ENCODE results near the gene SLC1A1.
"Not testable (repeated sequence)": the region's sequence is repeated elsewhere in the genome, so short reads cannot be mapped to it uniquely, and the experiment has no call there.

The SLC1A1 gene

DNA sequence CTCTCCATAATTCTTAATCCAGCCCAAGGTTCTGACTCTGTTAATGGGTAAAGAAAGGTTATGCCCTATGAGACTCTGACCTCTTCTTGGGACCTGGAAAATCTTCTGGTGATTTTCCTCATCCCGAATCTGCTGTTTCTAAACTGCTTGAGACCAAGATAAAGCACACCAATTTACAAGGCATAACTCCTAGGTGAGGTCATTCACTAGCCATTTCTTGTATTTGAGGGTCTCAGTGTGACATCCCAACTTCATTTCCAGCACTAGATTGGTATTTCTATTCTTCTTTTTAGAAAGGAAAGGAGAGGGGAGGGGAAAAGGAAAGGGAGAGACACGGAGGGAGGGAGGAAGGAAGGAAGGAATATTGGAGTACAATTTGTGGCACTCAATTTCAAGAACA lies 51.6 kb downstream of the SLC1A1 start:
- no peak for DNase-seq (ENCODE audit: low spot score)

DNA sequence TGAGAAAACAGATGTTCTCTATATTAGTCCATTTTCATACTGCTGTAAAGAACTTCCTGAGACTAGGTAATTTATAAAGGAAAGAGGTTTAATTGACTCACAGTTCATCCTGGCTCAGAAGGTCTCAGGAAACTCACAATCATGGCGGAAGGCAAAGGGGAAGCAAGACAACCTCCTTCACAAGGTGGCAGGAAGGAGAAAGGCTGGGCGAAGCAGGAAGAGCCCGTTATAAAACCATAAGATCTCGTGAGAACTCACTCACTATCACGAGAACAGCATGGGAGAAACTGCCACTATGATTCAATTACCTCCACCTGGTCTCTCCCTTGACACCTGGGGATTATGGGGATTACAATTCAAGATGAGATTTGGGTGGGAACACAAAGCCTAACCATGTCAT lies 54.4 kb downstream of the SLC1A1 start:
- not testable (repeated sequence) for DNase-seq (ENCODE audit: low spot score)

DNA sequence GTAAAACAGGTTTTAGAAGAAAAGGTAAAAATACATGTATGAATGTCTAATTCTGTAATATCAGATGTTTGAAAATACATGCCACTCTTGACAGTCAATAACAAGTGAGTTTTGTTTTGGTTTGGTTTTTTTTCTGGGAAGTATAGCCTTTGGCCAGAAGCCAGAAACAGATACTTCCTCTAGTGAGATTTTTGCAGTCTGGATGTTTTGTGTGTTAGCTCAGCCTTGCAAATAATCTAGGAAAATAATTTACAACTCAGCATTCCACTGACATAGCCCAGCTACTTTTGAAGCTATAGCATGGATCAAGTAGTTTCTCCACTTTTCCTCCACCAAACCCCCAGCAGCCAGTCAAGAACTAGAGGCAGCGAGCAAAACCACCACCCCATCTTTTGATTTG lies 56.7 kb downstream of the SLC1A1 start:
- DNase-seq (ENCODE audit: low spot score), result no peak

DNA sequence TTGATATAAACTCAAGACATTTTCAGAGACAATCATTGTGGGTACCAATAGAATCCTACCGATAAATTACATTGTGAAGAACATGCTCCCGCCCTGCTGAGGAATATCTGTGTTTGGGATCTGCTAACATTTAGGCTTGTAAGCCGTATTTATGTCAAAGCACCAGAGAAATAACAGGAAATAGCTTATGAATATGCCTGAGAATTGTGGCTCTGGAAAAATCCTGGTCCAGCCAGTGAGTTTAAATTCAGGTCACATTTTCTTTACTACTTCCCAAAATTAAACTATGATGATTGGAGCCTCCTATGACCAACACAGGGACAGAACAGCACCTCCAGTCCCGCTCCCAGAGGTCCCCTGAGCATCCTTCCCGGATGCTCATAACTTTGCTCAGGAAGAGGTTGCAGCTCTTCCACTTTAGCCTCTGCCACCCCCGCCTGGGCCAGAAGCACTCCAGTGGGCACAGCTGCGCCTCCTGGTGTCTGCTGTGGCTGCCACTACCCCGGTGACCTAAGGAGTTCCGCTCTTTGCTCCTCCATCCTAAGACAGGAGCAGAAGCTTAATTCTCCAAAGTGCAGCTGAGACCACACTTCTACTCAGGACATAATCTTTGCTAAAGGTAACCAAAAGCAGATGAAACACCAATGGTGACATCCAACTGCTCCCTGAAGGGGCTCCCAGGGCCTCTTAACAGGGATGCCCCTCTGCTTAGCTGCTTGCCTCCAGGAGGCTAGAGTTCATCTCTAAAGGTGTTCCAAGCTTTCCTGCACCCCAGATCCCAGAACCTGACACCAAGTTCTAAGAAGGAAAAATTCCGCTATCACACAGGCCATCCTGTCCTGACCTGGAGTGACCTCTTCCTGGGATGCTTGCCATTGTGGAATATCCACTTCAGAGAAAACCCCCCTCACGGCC lies 58.8 kb downstream of the SLC1A1 start:
- peak; percentile 15 for DNase-seq (ENCODE audit: low spot score)

DNA sequence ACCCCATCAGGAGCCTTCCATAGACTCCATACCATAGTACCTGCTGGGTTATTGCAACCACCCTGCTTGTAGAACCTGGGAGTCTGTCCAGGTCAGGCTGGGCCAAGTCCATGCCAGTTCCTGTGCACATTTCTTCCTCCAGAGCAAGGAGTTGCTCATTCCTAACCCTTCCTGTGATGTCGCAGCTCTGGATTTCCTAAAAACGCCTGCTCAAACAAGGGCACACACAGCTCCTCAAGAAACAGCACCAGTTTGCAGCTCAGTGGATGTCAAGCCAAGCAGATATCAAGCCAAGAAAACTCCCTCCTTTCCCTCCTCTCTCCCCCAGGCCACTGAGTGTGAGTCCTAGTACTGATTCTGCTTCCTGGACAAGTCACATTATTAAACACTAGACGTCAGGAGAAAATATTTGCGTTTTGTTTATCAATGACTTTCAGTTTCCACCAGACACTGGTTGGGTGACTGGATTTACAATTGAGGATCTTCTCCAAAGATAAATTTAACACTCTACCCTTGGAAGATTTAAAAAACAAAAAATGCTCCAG lies 59.6 kb downstream of the SLC1A1 start:
- no peak for DNase-seq (ENCODE audit: low spot score)

DNA sequence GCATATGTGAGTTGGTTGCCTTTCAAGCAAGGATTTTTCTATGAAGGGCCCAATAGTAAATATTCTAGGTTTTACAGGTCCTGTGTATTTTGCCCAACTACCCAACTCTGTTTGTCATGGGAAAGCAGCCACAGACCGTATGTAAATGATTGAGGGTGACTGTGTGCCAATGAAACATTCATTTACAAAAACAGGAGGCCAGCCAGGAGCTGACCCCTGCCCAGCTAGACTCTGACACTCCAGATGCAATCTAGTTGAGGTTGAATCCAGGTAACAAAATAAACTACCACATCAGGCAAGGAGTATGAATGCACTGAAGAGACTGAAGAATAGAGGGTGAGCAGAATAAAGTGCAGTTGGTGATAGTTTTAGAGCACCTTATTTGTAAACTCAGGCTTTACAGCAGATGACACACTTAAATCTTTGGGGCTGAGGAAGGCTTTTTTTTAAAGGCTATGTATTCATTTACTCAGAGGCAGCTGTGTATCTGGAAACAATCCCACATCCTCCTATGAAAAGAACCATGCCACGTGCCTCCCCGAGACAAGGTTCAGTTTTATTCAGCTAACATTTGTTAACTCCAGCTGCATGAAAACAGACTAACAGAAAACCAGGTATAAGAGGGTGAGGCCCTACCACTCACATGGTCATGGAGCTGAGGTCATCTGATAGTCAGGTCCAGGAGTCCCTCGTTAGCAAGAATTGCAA lies 60.7 kb downstream of the SLC1A1 start:
- no peak for DNase-seq (ENCODE audit: low spot score)

DNA sequence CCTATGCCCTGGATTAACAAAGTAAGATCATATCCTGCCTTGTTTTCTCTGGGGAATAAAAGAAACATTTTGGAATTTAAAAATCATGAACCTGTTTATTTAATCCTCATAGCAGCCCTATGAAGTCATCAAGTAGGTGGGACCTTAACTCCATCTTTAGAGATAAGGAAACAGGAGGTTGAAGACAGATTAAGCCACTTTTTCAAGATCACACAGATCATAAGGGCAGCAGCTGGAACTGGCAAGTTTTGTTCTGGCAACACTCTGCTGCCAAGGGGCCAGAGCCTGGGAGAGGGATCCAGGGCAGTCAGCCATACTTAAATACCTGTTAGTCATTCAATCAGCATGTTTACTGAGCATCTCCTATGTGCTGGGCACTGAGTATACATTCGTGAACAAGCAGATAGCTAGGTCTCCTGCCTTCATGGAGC lies 63.7 kb downstream of the SLC1A1 start:
- no peak for DNase-seq (ENCODE audit: low spot score)

DNA sequence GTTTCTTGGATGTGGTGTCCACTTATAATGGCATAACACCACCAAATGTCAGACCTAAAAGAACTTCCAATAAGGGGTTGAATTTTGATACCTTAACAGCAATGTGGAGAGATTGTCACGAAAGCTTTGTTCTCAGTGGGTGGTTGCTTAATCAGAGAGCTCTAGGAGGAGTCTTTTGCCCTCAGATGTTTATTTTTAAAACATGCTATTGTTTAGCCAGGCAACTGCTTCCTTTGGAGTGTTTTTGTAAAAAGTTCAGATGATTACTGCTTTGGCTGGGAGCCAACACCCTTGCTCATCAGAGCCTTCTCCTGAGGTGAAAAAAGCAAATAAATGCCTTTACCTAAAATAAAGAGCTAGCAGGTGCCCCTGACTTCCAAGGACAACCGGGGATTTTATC lies 65.0 kb downstream of the SLC1A1 start:
- no peak for DNase-seq (ENCODE audit: low spot score)

DNA sequence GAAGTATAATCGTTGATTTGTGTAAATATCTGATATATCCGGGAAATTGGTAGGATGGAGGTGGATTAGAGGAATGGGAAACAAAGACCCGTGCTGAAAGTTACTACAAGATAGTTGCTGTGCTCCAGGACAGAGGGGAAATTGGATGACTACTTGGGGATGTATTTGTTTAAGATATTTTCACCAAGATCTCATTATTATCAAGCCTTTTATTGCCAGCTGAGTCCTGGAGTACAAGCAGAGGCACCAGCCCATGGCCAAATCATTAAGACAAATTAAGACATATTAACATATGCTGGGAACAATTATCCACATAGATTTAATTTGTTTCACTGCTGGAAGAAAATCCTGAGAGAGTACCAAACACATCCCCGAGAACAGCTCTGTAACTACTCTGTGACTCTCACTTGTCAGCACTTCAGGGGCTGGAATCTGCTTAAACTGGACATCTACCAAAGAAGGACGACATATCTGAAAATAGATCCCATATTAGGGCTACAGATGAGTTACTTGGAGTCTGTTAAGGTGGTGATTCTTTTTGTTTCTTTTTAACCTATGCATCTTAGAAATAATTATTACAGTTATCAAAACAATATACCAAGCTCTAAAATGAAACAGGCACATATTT lies 68.2 kb downstream of the SLC1A1 start:
- no peak for DNase-seq (ENCODE audit: low spot score)

DNA sequence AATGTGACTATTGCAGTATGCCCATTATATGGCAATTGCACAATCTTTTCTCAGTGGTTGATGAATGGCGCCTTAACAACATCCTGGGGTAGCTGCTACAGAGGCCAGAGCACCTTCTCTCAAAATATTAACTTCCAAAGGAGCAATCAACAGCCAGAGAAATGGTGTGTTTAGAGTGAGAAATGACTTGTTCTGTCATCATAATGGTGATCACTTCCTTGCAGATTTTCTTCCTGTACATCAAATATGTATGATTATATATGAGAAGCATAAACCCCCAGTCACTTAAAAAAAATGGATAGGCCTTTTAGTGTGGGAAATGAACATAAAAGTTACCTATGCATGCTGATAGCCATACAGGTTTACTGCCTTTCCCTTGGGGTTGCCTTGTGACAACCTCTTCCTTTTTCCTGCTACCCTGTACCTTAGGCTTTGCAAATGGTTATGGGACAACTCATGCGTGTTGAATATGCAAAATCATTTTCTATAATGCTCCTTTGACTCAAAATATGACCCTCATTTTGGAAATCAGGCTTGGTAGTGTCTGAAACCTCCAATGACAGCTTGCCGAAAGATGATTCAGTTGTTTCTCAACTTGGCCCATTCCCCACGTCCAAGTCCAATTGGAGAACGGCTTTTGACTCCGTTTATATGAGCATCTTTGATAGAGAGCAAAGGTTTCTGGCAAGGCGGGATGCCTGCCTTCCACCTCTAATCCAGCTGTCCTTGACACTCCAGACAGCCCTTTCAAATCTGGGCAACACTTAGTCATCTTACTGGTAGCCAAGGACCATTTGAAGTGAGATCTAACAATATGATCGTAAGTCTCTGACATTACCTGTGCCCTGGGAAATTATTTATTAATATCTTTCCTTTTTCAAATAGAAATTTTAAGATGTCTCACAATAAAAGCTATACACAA lies 69.3 kb downstream of the SLC1A1 start:
- DNase-seq (ENCODE audit: low spot score), result peak; percentile 46

DNA sequence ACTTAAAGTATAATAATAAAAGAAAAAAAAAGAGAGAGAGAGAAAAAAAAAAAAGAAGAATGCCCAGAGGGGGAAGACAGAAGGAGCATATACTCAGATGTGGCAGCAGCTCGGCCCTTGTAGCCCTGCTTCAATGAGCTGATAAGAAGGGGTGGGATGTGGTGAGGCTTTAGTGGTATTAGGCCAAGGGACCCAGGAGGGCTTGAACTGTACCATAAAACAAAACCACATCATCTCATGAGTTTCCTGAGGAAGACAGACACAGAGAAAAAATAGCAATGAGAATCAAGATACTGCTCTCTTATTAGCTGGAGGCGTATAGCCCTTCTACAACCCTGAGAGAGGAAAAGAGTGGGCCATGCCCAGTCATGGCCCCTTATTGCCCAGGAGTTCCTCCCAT lies 72.8 kb downstream of the SLC1A1 start:
- DNase-seq (ENCODE audit: low spot score), result no peak

DNA sequence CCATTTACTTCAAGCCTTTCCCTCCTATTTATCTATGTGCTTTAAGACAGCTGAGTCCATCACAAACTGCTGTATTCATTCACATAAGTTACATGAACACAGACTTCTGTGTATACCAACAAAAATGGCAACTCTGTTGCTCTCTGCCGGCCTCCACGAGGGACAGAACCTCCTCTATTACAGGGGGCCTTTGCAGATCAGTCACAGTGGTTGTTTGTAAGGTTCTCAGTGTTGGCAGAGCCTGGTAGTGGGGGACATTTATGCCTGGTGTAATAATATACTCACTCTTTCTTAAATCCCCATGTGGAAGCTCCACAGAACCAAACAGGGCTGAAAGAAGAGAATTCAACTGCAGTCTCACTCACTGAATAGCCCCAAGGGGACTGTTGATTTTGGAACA lies 76.5 kb downstream of the SLC1A1 start:
- DNase-seq (ENCODE audit: low spot score), result no peak

DNA sequence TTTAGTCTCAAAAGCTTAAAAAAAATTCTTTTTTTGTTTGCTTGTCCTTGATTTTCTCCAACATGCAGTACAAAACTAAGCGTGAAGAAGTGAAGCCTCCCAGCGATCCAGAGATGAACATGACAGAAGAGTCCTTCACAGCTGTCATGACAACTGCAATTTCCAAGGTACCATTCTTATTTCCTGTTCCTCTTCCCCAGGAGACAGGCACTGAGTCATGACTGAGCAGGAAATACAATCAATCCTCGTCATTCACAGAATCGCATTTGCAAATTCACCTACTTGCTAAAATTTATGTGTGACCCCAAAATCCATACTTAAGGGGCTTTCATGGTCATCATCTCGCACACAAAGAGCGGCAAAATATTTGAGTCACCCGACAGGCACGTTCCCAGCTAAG lies 77.3 kb downstream of the SLC1A1 start:
- no peak for DNase-seq (ENCODE audit: low spot score)

DNA sequence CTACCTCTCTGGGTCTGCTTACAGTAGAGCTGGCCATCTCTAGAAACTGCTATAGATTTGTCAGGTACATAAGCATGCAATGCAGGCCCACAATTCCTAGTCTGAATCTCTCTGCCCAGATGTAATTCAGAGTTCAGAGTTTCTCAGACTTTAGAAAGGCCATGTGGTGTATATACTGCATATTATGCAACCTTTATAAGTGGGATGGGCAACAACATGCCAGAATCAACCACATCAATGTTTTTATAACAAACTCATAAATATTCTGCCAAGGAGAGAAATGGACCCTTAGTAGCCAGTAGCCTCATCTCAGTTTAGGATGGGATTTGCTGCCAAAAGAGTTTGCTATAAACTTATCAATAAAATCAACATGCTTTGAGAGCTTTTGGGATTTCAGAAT lies 78.8 kb downstream of the SLC1A1 start:
- DNase-seq (ENCODE audit: low spot score), result no peak

DNA sequence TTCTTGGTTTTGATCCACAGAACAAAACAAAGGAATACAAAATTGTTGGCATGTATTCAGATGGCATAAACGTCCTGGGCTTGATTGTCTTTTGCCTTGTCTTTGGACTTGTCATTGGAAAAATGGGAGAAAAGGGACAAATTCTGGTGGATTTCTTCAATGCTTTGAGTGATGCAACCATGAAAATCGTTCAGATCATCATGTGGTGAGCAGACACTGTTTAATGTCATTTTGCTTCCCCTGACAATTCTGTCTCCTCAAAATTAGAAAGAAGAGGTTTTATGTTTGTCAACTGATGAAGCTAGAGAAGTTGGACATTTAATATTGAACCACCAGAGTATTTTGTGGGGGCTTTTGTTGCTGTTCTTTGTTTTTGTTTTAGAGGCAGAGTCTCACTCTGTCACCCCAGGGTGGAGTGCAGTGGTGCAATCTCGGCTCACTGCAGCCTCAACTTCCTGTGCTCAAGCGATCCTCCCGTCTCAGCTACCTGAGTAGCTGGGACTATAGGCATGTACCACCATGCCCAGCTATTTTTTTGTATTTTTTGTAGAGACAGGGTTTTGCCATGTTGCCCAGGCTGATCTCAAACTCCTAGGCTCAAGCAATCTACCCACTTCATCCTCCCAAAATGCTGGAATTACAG lies 82.0 kb downstream of the SLC1A1 start:
- no peak for DNase-seq (ENCODE audit: low spot score)

DNA sequence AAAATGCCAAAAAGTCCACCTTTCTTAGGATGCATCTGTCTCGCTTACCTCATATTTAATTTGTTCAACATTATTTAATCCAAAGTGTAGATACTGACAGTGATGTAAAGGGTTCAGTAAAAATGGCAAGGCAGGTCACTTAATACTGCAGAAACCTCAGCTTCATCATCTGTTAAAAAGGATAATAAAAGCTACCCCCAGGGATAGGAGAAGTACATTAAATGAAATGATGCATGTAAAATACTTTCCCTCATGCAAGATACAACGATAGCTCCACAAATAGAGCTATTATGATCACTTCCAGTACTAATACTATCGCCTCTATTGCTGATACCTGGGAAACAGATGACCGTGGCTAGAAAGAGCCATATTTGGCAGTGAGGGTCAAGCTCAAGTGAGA lies 82.9 kb downstream of the SLC1A1 start:
- DNase-seq (ENCODE audit: low spot score), result no peak

DNA sequence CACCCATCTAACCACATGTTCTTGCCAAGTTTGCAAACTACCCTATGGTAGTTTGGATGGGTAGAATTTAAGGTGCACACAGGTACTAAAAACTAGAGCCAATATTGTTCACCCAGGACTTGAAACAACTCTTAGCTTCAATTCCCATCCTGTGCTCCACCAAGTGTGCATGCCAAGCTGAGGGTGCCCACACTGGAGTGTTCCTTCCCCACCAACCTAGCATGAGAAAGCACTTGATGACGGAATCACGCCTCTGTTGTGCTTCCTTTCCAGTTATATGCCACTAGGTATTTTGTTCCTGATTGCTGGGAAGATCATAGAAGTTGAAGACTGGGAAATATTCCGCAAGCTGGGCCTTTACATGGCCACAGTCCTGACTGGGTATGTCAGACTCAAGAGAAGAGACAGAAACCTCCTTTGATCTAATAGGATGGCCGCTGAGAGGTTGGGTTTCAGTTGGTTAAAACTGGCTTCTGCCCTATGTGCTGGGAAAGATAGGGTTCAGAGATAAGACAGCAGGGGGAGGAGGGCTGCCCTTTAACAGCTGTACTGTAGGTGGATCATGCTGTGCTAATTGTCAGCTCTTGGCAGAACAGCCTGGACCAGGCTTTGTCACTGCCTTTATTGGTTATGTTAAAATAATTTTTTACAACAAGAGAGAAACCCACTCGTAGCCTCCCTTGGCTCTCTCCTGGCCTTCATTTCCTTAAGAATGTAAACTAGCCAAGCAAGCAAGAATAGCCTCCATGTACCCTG lies 83.5 kb downstream of the SLC1A1 start:
- DNase-seq (ENCODE audit: low spot score), result no peak

DNA sequence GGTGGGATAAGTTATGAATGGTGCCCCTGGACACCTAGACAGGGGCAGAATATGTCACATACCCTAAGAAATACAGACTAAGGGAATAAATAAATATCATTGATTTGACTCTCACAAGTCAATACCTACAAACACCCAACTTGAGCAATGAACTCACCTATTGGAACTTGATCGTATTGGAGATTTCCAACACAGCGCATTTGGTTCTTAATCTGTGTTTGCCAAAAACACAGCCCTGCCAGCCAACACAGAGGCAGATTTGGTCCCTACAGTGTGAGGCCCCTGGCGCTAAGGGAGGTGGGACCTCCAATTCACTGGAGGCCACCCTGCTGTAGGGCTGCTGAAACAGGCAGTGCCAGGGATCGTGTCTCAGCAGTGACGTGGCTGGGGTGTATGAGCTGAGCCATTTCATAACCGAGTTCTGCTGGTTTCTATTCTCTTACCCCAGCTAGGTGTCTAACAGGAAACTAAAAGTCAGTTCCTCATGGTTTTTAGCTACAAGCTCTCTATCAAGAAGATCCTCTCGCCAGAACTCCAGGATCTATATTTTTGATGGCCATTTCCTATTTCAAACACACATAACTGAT lies 84.5 kb downstream of the SLC1A1 start:
- no peak for DNase-seq (ENCODE audit: low spot score)

DNA sequence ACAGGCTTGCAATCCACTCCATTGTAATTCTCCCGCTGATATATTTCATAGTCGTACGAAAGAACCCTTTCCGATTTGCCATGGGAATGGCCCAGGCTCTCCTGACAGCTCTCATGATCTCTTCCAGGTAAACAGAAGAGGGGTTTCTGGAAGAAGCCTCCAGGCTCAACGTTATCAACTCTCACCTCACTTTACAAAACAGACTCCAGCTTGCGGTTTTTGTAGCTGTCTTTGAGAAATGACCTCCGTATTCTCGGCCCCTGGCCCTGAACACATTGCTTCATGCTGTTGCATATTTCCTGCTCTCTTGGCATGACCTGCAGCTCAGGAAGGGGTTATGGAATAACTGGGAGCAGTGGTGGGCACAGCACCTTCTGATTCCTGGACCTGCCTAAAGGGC lies 85.7 kb downstream of the SLC1A1 start:
- no peak for DNase-seq (ENCODE audit: low spot score)

DNA sequence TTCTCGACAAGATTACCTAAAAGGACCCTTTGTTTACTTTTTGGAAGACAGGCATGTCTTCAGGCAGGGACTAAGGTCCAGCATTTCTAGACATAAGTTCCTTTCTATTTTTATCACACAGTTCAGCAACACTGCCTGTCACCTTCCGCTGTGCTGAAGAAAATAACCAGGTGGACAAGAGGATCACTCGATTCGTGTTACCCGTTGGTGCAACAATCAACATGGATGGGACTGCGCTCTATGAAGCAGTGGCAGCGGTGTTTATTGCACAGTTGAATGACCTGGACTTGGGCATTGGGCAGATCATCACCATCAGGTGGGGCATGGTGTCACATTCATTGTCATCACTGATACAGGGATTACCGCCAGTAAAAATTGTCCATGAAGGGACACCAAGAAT lies 86.2 kb downstream of the SLC1A1 start:
- no peak for DNase-seq (ENCODE audit: low spot score)
